Cardiac septum (tissue), 1 donor: ENCODE data around the gene TOP1. TPM values are rescaled to one million over a fixed set of nuclear protein-coding genes. Genes with fewer than 3 reads are reported as not detected.

Source experiments
- DNase-seq: peaks from one replicate; pipeline ENCODE4 v3.0.0-alpha.2; 2020; ENCODE audit warnings: low spot score
- intact Hi-C: fragments of 100-400 bp; cut with DNase I; formaldehyde crosslinking; loops from one replicate; pipeline ENCODE4 v1.14.0; 2022
- total RNA-seq: library from RNA; stranded (reverse); fragmentation: NEBNext Ultra II Directional; extraction: Animal tissue kit (Norgen Biotek cat#: 25700); gene quantifications from one replicate; pipeline ENCODE4 v1.2.1, GENCODE V29; 2021
- donor health status: DM: no; HTN: no; CAD: no.

The TOP1 gene
- total RNA-seq, 1 donor from 2014 or later: 23.5 TPM

- no peak for DNase-seq
- intact Hi-C loops: no loop called here
Observed at GRCh38 chr20:41030531-41031242, 2.1 kb downstream of the TOP1 start.

GRCh38 chr20:41031243-41031619 is 2.6 kb downstream of the TOP1 start:
- DNase-seq: no peak
- intact Hi-C loops: no loop called here

GRCh38 chr20:41032271-41032670 is 3.6 kb downstream of the TOP1 start:
- intact Hi-C loops: no loop called here

GRCh38 chr20:41034239-41034638 is 5.6 kb downstream of the TOP1 start:
- no peak for DNase-seq
- intact Hi-C loops: no loop called here

More at GRCh38 chr20:41032271-41032670, 3.6 kb downstream of the TOP1 start:
- DNase-seq: no peak

- no peak for DNase-seq
- intact Hi-C loops: no loop called here
Observed at GRCh38 chr20:41035207-41035606, 6.6 kb downstream of the TOP1 start.

- no peak for DNase-seq
- intact Hi-C loops: no loop called here
Observed at GRCh38 chr20:41037179-41037578, 8.6 kb downstream of the TOP1 start.

- intact Hi-C loops: no loop called here
- no peak for DNase-seq
Observed at GRCh38 chr20:41038149-41038877, 9.7 kb downstream of the TOP1 start.

GRCh38 chr20:41038878-41039404 is 10.3 kb downstream of the TOP1 start:
- DNase-seq: no peak
- intact Hi-C loops: no loop called here

- no peak for DNase-seq
- intact Hi-C loops: no loop called here
Observed at GRCh38 chr20:41040855-41041254, 12.2 kb downstream of the TOP1 start.

- no peak for DNase-seq
- intact Hi-C loops: no loop called here
Observed at GRCh38 chr20:41041693-41042092, 13.1 kb downstream of the TOP1 start.

GRCh38 chr20:41044409-41045062 is 15.9 kb downstream of the TOP1 start:
- DNase-seq: no peak
- intact Hi-C loops: no loop called here

GRCh38 chr20:41045671-41046070 is 17.0 kb downstream of the TOP1 start:
- no peak for DNase-seq
- intact Hi-C loops: no loop called here

- intact Hi-C loops: no loop called here
- no peak for DNase-seq
Observed at GRCh38 chr20:41046716-41047115, 18.1 kb downstream of the TOP1 start.

- DNase-seq: no peak
- intact Hi-C loops: no loop called here
Observed at GRCh38 chr20:41047279-41047974, 18.8 kb downstream of the TOP1 start.

GRCh38 chr20:41047975-41048305 is 19.3 kb downstream of the TOP1 start:
- intact Hi-C loops: no loop called here
- DNase-seq: no peak

GRCh38 chr20:41048461-41049301 is 20.1 kb downstream of the TOP1 start:
- intact Hi-C loops: no loop called here
- no peak for DNase-seq

- no peak for DNase-seq
- intact Hi-C loops: no loop called here
Observed at GRCh38 chr20:41049451-41049850, 20.8 kb downstream of the TOP1 start.

- no peak for DNase-seq
- intact Hi-C loops: no loop called here
Observed at GRCh38 chr20:41050361-41051008, 21.9 kb downstream of the TOP1 start.
